ENCODE data around the gene CD33.

GRCh38 chr19:51252306-51253079 lies 27.6 kb downstream of the CD33 start:
- TF ChIP-seq CTCF (IDR thresholded peaks at IDR 0.05): no peak
- TF ChIP-seq POLR2A (IDR thresholded peaks at IDR 0.05): no peak

All from tibial nerve (tissue), 3 donors.